HG03571 (cell line): ENCODE data around the gene LRRN4CL.
"Not testable (repeated sequence)": the region's sequence is repeated elsewhere in the genome, so short reads cannot be mapped to it uniquely, and the experiment has no call there.

Experiments
- ATAC-seq: cut with Tn5 transposase; IDR thresholded peaks from one replicate; pipeline ENCODE4 v1.9.1; 2021; ENCODE audit not compliant: unreplicated experiment

Gene LRRN4CL

GRCh38 chr11:62689421-62690183 is at the start of gene LRRN4CL:
TSS of gene LRRN4CL (minus strand) at chr11:62689530. CDS start at chr11:62688508, 1,022 bp downstream.
- ATAC-seq = no peak

GRCh38 chr11:62737196-62737595 is 47.9 kb upstream of the LRRN4CL start:
- no peak for ATAC-seq

GRCh38 chr11:62732830-62733229 is 43.5 kb upstream of the LRRN4CL start:
- no peak for ATAC-seq

GRCh38 chr11:62730076-62730475 is 40.7 kb upstream of the LRRN4CL start:
- ATAC-seq = not testable (repeated sequence)

- ATAC-seq = peak; percentile 13
These were observed 39.0 kb upstream of the LRRN4CL start, which contains the start of gene TTC9C for GRCh38 chr11:62728171-62728988. TSS of gene TTC9C (plus strand) at chr11:62728486. CDS start at chr11:62728849, 363 bp downstream.

GRCh38 chr11:62727872-62728170 is 38.5 kb upstream of the LRRN4CL start:
- ATAC-seq = peak; percentile 44

GRCh38 chr11:62727165-62727871 is 38.0 kb upstream of the LRRN4CL start, which contains the start of gene HNRNPUL2:
TSS of gene HNRNPUL2 (minus strand) at chr11:62727457. CDS start at chr11:62727156, 301 bp downstream.
- ATAC-seq = peak; percentile 63

GRCh38 chr11:62726915-62727164 is 37.5 kb upstream of the LRRN4CL start:
- no peak for ATAC-seq

- no peak for ATAC-seq
These were observed 37.0 kb upstream of the LRRN4CL start for GRCh38 chr11:62726156-62726914.

GRCh38 chr11:62725646-62726045 is 36.3 kb upstream of the LRRN4CL start:
- no peak for ATAC-seq

GRCh38 chr11:62724171-62724570 is 34.8 kb upstream of the LRRN4CL start:
- ATAC-seq = no peak

GRCh38 chr11:62721994-62722393 is 32.7 kb upstream of the LRRN4CL start:
- no peak for ATAC-seq

- ATAC-seq = no peak
These were observed 30.1 kb upstream of the LRRN4CL start for GRCh38 chr11:62719302-62719978.

- ATAC-seq = no peak
These were observed 27.5 kb upstream of the LRRN4CL start for GRCh38 chr11:62716816-62717215.

GRCh38 chr11:62716206-62716605 is 26.9 kb upstream of the LRRN4CL start:
- no peak for ATAC-seq

GRCh38 chr11:62715150-62716130 is 26.1 kb upstream of the LRRN4CL start:
- ATAC-seq = no peak

GRCh38 chr11:62713343-62713742 is 24.0 kb upstream of the LRRN4CL start:
- ATAC-seq = no peak

- ATAC-seq = no peak
These were observed 23.5 kb upstream of the LRRN4CL start for GRCh38 chr11:62712861-62713260.

GRCh38 chr11:62712276-62712812 is 23.0 kb upstream of the LRRN4CL start:
- no peak for ATAC-seq
